DOHH2 (cell line): ENCODE measurements around the gene NOD1.

ENCODE experiments used
- CTCF ChIP-seq: fragments of 200-600 bp; sonication (generic); IDR thresholded peaks from one replicate; pipeline ENCODE4 v1.5.1; 2014; ENCODE audit warnings: antibody characterized with exemption, mild to moderate bottlenecking, low read depth, low read length; ENCODE audit not compliant: poor library complexity, severe bottlenecking
- EZH2phosphoT487 ChIP-seq: fragments of 200-600 bp; sonication (generic); IDR thresholded peaks from 2 replicates; pipeline ENCODE4 v1.6.1; 2017; ENCODE audit warnings: borderline replicate concordance, mild to moderate bottlenecking, antibody characterized with exemption, low read length, moderate library complexity, mixed read lengths

- TF ChIP-seq CTCF (no peak), EZH2phosphoT487 (no peak)
These were observed 48.3 kb downstream of the NOD1 start for GRCh38 chr7:30430276-30430675.
